Measurements from ENCODE around the gene FLT1.

GRCh38 chr13:28429685-28430290, 65.1 kb downstream of the FLT1 start:
- TF ChIP-seq EZH2phosphoT487 (IDR thresholded peaks at IDR 0.05; ENCODE audit: borderline replicate concordance, low read length) (no peak), CTCF (IDR thresholded peaks at IDR 0.05; ENCODE audit: low read depth, low read length, poor library complexity, severe bottlenecking) (no peak)

Data from DOHH2 (cell line).